ENCODE results near the gene PP2D1.

DNA sequence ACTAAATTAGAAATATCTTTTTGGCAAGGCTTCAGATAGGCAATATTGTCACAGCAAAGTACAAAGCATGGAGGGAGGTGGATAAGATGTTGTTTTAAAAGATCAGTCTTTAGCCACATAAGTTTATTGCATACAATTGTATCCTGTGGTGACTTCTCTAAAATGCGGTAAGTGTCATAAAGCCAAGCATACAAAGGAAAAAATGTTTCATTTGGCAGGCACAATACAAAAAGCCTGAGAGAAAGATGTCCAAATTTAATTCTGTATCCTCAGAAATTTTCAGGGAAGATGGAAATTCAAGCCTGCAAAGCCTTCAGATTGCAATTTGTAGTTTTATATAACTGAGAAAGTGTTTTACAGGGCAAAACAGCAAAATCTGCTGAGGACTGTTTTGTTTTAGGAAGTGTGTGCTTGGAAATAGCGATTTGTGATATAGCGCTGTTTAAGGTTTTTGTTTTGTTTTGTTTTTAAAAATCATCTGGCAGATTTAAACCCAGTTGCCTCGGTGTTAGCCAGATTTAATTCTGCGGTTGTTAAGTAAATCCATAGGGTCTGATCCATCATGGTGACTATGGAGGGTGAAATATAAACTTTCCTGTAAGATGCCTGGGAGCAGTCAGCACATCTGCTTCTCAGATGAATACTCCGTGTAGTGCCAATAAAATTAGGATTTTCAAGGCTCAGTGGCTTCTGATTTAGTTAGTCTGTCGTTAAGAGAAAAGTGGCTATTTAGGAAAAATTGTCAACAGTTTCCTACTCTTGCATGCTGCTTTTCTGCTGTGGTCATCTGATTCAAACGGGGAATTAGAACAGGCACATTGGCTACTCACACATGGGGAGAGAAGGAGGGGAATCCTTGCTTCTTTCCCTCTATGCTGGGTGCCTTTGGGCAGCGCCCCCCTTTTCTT, 36.2 kb upstream of the PP2D1 start:
- TF ChIP-seq ZNF780A (CRISPR knock-in tag; IDR thresholded peaks at IDR 0.05), result no peak
- TF ChIP-seq POLR2A (conservative IDR thresholded peaks at IDR 0.05), result no peak
- TF ChIP-seq KLF13 (tag; IDR thresholded peaks at IDR 0.05; ENCODE audit: borderline replicate concordance, low read depth), result no peak
- no peak for TF ChIP-seq CREB1 (IDR thresholded peaks at IDR 0.05)
- no peak for TF ChIP-seq CREB1 (CRISPR knock-in tag; IDR thresholded peaks at IDR 0.05)
- no peak for TF ChIP-seq HMG20B (CRISPR knock-in tag; IDR thresholded peaks at IDR 0.05)
- TF ChIP-seq GATA2 (CRISPR knock-in tag; IDR thresholded peaks at IDR 0.05), result no peak
- no peak for TF ChIP-seq NRF1 (conservative IDR thresholded peaks at IDR 0.05 in 1 of 2, IDR thresholded peaks at IDR 0.05 in 1 of 2)
- TF ChIP-seq ZNF764 (CRISPR knock-in tag; IDR thresholded peaks at IDR 0.05; ENCODE audit: low read depth), result no peak
- TF ChIP-seq PHF8 (IDR thresholded peaks at IDR 0.05; ENCODE audit: borderline replicate concordance, low read length), result no peak

All from K562 (cell line).